Endothelial cell of umbilical vein (primary cell): ENCODE data around the gene IL22RA1. TPM values are rescaled to one million over a fixed set of nuclear protein-coding genes. Genes with fewer than 3 reads are reported as not detected.

ENCODE experiments used
- BruUV-seq: library from RNA; stranded (reverse); fragments of 400-500 nt; replicated peaks from 2 replicates; lab custom pipeline; 2021; lab: Mats Ljungman, UMichigan
- CTCF ChIA-PET: fragments of 300-600, 350-600 bp; sonication (Branson Sonifier 250); formaldehyde crosslinking; loops from one replicate; lab custom pipeline; 2021; ENCODE audit warnings: antibody characterized with exemption, inconsistent platforms; lab: Charles Lee
- POLR2A ChIA-PET: fragments of 300-600, 350-600 bp; sonication (Branson Sonifier 250); formaldehyde crosslinking; loops from one replicate; lab custom pipeline; 2021; ENCODE audit warnings: antibody characterized with exemption, inconsistent platforms; lab: Charles Lee
- DNase-seq: peaks from one replicate; pipeline ENCODE4 v3.0.0-alpha.2; 2011; ENCODE audit warnings: low read depth, low spot score
- FAIRE-seq: peaks from 2 replicates; lab custom pipeline; 2011; peaks lifted over from hg19 to GRCh38; lab: Jason Lieb, UNC
- H2AFZ ChIP-seq: 2 replicates; pipeline ENCODE4 v1.6.0; 2012; ENCODE audit warnings: low read depth, low read length, control low read depth, inconsistent platforms
- H3K27ac ChIP-seq: 2 replicates; pipeline ENCODE4 v1.5.1; 2011; ENCODE audit warnings: low read depth, mild to moderate bottlenecking, control low read depth, low read length, moderate library complexity; ENCODE audit not compliant: insufficient read depth
- H3K27me3 ChIP-seq, 2 experiments: 2 replicates each; pipeline versions ENCODE4 v1.6.0 to v1.6.1; 2011; ENCODE audit warnings: low read length in 2 of 2, mixed read lengths in 1 of 2; ENCODE audit not compliant: control insufficient read depth in 2 of 2, insufficient read depth in 2 of 2
- H3K36me3 ChIP-seq, 2 experiments: 2 replicates in 1 of 2; 3 replicates in 1 of 2; pipeline ENCODE4 v1.5.1; 2011; ENCODE audit warnings: low read length in 2 of 2, mild to moderate bottlenecking in 1 of 2, moderate library complexity in 1 of 2; ENCODE audit not compliant: control insufficient read depth in 2 of 2, insufficient read depth in 2 of 2; ENCODE audit errors: extremely low read depth in 1 of 2
- H3K4me1 ChIP-seq: 3 replicates; pipeline ENCODE4 v1.5.1; 2011; ENCODE audit warnings: mild to moderate bottlenecking, low read length; ENCODE audit not compliant: control insufficient read depth, insufficient read depth; ENCODE audit errors: extremely low read depth
- H3K4me2 ChIP-seq: 2 replicates; pipeline ENCODE4 v1.6.1; 2011; ENCODE audit warnings: low read length, control low read depth, mixed read lengths; ENCODE audit not compliant: insufficient read depth
- H3K4me3 ChIP-seq, 3 experiments: fragments of 200-600 bp in 1 of 3; sonication (generic), shearing (Covaris generic) in 1 of 3; replicated peaks in 1 of 3; 2 replicates each; pipeline ENCODE4 v1.5.1; 2011 to 2016; ENCODE audit warnings: control low read depth in 3 of 3, low read length in 3 of 3, mild to moderate bottlenecking in 2 of 3, inconsistent platforms in 1 of 3, low read depth in 1 of 3, moderate library complexity in 1 of 3; ENCODE audit not compliant: insufficient read depth in 1 of 3
- H3K79me2 ChIP-seq: 2 replicates; pipeline ENCODE4 v1.6.0; 2012; ENCODE audit warnings: low read length, inconsistent platforms; ENCODE audit not compliant: control insufficient read depth, insufficient read depth
- H3K9ac ChIP-seq: replicated peaks from 2 replicates; pipeline ENCODE3; 2011; ENCODE audit warnings: low read length, control low read depth; ENCODE audit not compliant: insufficient read depth; ENCODE audit errors: extremely low read depth
- H3K9me1 ChIP-seq: replicated peaks from 3 replicates; pipeline ENCODE4 v1.6.0; 2011; ENCODE audit warnings: mild to moderate bottlenecking, low read length; ENCODE audit not compliant: control insufficient read depth, insufficient read depth; ENCODE audit errors: extremely low read depth
- H3K9me3 ChIP-seq: replicated peaks from 2 replicates; pipeline ENCODE4 v1.5.1; 2012; ENCODE audit warnings: low read length, inconsistent platforms; ENCODE audit not compliant: control insufficient read depth, insufficient read depth
- H4K20me1 ChIP-seq: replicated peaks from 2 replicates; pipeline ENCODE3; 2011; ENCODE audit warnings: mild to moderate bottlenecking, low read length; ENCODE audit not compliant: control insufficient read depth, insufficient read depth; ENCODE audit errors: extremely low read depth
- EZH2 ChIP-seq: IDR thresholded peaks from 2 replicates; pipeline ENCODE4 v1.6.1; 2012; ENCODE audit warnings: borderline replicate concordance, low read depth, mild to moderate bottlenecking, moderate library complexity, low read length, inconsistent platforms; ENCODE audit not compliant: severe bottlenecking
- FOS ChIP-seq: IDR thresholded peaks from 2 replicates; pipeline ENCODE4 v1.6.1; 2011; ENCODE audit warnings: mild to moderate bottlenecking, low read length, moderate library complexity, borderline replicate concordance; ENCODE audit not compliant: insufficient read depth
- GATA2 ChIP-seq: IDR thresholded peaks from 2 replicates; pipeline ENCODE4 v1.7.0; 2011; ENCODE audit warnings: low read depth, mild to moderate bottlenecking, moderate library complexity, mixed read lengths, low read length; ENCODE audit not compliant: insufficient read length, insufficient read depth
- JUN ChIP-seq: IDR thresholded peaks from 2 replicates; pipeline ENCODE4 v1.6.1; 2011; ENCODE audit warnings: borderline replicate concordance, low read depth; ENCODE audit not compliant: insufficient read length, insufficient read depth
- MYC ChIP-seq: IDR thresholded peaks from one replicate; pipeline ENCODE4 v1.6.1; 2011; ENCODE audit warnings: mild to moderate bottlenecking, low read depth, low read length
- POLR2A ChIP-seq: IDR thresholded peaks from 2 replicates; pipeline ENCODE4 v1.6.1; 2012; ENCODE audit warnings: low read depth, mild to moderate bottlenecking, control low read depth, low read length
- POLR2AphosphoS5 ChIP-seq: IDR thresholded peaks from 2 replicates; pipeline ENCODE4 v1.6.1; 2012; ENCODE audit warnings: low read depth, mild to moderate bottlenecking, control low read depth, low read length, moderate library complexity; ENCODE audit not compliant: insufficient read depth
- dilution Hi-C: fragments of 300-500 bp; cut with MboI; formaldehyde crosslinking; loops from one replicate; pipeline ENCODE4 v1.15.0; 2019; ENCODE audit warnings: low sequenced_read_pairs; ENCODE audit not compliant: extremely low pct_ligation_motif_present
- intact Hi-C: fragments of 100-400 bp; cut with micrococcal nuclease; formaldehyde crosslinking; loops from one replicate; pipeline ENCODE4 v1.10.0; 2022
- polyA plus RNA-seq, 4 experiments: library from polyadenylated mRNA; depleted of rRNA in 3 of 4; stranded (reverse) in 3 of 4; unstranded in 1 of 4; fragments of >200 nt; gene quantifications; 2 replicates each; pipeline versions ENCODE4 v1.2.1 to v1.2.3, GENCODE V29; 2011 to 2012; ENCODE audit warnings: missing spikeins in 1 of 4
- total RNA-seq: library from RNA; stranded (reverse); gene quantifications from 2 replicates; pipeline ENCODE4 v1.2.3, GENCODE V29; 2021
- TF ChIP-seq, protein P1 (sequence below), 2 donors: IDR thresholded peaks; 1 replicate in 1 of 2; 2 replicates in 1 of 2; pipeline ENCODE4 v1.5.1; 2011; ENCODE audit warnings: low read length in 2 of 2, mild to moderate bottlenecking in 2 of 2, moderate library complexity in 2 of 2, control low read depth in 1 of 2, inconsistent platforms in 1 of 2, low read depth in 1 of 2; ENCODE audit not compliant: insufficient read depth in 1 of 2; ENCODE audit errors: extremely low read depth in 1 of 2
- TF ChIP-seq, protein P2 (sequence below): IDR thresholded peaks from 2 replicates; pipeline ENCODE4 v1.6.1; 2011; ENCODE audit not compliant: insufficient read depth, insufficient read length

Gene IL22RA1
- total and polyA plus RNA-seq, 2 donors (not counting 3 experiments of a cell fraction or from before 2014, with no cell fraction given): not detected

DNA sequence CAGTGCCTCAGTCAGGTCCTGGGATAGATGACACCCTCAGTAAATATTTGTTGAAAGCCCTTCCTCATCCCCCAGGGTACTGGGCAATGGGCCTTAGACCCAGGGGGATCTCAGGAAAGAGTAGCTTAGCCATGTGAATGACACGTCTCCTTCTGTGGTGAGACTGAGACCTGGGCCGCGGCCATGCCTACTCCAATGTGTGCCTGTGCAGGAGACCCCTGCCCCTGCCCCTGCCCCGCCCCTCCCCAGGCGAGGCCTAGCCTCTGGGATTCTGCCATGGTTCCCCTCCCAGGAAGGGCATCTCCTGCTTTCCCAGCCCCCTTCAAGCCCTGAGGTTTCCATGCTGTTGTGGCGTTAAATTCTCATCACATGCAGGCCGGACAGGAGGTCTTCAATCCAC, 38.1 kb downstream of the IL22RA1 start:
- DNase-seq: no peak
- H3K36me3 ChIP-seq: no peaks in the 10 kb centered on the region
- no peak overlapping the region for H2AFZ ChIP-seq
- no peaks in the 10 kb centered on the region for H3K79me2 ChIP-seq
- TF ChIP-seq POLR2AphosphoS5 (no peak), JUN (no peak)
- TF ChIP-seq, protein P1, sequence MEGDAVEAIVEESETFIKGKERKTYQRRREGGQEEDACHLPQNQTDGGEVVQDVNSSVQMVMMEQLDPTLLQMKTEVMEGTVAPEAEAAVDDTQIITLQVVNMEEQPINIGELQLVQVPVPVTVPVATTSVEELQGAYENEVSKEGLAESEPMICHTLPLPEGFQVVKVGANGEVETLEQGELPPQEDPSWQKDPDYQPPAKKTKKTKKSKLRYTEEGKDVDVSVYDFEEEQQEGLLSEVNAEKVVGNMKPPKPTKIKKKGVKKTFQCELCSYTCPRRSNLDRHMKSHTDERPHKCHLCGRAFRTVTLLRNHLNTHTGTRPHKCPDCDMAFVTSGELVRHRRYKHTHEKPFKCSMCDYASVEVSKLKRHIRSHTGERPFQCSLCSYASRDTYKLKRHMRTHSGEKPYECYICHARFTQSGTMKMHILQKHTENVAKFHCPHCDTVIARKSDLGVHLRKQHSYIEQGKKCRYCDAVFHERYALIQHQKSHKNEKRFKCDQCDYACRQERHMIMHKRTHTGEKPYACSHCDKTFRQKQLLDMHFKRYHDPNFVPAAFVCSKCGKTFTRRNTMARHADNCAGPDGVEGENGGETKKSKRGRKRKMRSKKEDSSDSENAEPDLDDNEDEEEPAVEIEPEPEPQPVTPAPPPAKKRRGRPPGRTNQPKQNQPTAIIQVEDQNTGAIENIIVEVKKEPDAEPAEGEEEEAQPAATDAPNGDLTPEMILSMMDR (IDR thresholded peaks at IDR 0.05; ENCODE audit: extremely low read depth in 1 of 2, insufficient read depth in 1 of 2, low read depth in 1 of 2, low read length in 2 of 2): no peak
- no peak overlapping the region for H3K4me3 ChIP-seq
- no peak overlapping the region for H3K9ac ChIP-seq
- H3K4me2 ChIP-seq: no peak overlapping the region
- POLR2A ChIA-PET: no interaction called here
- peaks cover 15% of the 10 kb centered on the region for H3K4me1 ChIP-seq
- FAIRE-seq: no peak
- BruUV-seq: no TSS peak
- H3K27ac ChIP-seq: no peak overlapping the region
- no peaks in the 10 kb centered on the region for H3K27me3 ChIP-seq
- CTCF ChIA-PET: interaction anchor here (1.4 to 2.2 kb wide), 2 partner anchors 33 to 45 kb away, joined by 3 to 5 read pairs; no protein-coding TSS in a partner anchor
- intact Hi-C loops: no loop called here
- no peaks in the 10 kb centered on the region for H3K9me1 ChIP-seq
- H3K9me3 ChIP-seq: no peaks in the 10 kb centered on the region
- no peaks in the 10 kb centered on the region for H4K20me1 ChIP-seq
- dilution Hi-C loops: no loop called here

DNA sequence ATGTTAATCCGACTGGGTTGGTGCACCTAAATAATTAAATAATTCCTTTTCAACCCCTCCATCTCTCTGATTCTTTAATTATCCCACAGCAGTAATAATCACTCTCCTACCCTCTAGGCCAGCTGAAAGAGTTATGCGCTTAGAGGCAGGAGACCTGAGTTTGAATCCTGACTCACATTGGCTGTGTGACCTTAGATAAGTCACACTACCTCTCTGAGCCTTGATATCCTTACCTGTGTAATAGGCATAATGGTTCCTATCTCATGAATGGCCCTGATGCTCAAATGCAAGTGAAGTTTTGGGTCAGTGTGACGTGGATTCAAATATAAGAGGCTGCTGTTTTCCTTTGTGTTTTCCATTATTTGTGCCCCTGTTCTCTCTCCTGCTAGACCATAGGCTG, 39.1 kb downstream of the IL22RA1 start:
- intact Hi-C loops (no loop called here), dilution Hi-C loops (no loop called here)
- H2AFZ ChIP-seq: no peak overlapping the region
- H4K20me1 ChIP-seq: no peaks in the 10 kb centered on the region
- H3K4me2 ChIP-seq: no peak overlapping the region
- no TSS peak for BruUV-seq
- no peaks in the 10 kb centered on the region for H3K36me3 ChIP-seq
- no peaks in the 10 kb centered on the region for H3K79me2 ChIP-seq
- peaks cover 10% of the 10 kb centered on the region for H3K4me1 ChIP-seq
- no peak overlapping the region for H3K4me3 ChIP-seq
- no peak overlapping the region for H3K27ac ChIP-seq
- DNase-seq (no peak), FAIRE-seq (no peak)
- TF ChIP-seq POLR2AphosphoS5 (no peak), MYC (no peak), GATA2 (no peak), POLR2A (no peak), EZH2 (no peak), JUN (no peak), FOS (no peak)
- TF ChIP-seq, protein P1 (IDR thresholded peaks at IDR 0.05; ENCODE audit: extremely low read depth in 1 of 2, insufficient read depth in 1 of 2, low read depth in 1 of 2, low read length in 2 of 2): no peak
- TF ChIP-seq, protein P2, sequence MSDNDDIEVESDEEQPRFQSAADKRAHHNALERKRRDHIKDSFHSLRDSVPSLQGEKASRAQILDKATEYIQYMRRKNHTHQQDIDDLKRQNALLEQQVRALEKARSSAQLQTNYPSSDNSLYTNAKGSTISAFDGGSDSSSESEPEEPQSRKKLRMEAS: no peak
- H3K27me3 ChIP-seq: no peaks in the 10 kb centered on the region
- H3K9me3 ChIP-seq: no peaks in the 10 kb centered on the region
- H3K9me1 ChIP-seq: no peaks in the 10 kb centered on the region
- ChIA-PET POLR2A (no interaction called here), CTCF (interaction anchor here (1.4 to 1.7 kb wide), 2 partner anchors 32 to 46 kb away, joined by 3 to 4 read pairs; no protein-coding TSS in a partner anchor)
- H3K9ac ChIP-seq: no peak overlapping the region
